ENCODE data around the gene PADI1. TPM values are rescaled to one million over a fixed set of nuclear protein-coding genes. Genes with fewer than 3 reads are reported as not detected.

PADI1 gene
- total and polyA plus RNA-seq, 7 donors, result not detected

DNA sequence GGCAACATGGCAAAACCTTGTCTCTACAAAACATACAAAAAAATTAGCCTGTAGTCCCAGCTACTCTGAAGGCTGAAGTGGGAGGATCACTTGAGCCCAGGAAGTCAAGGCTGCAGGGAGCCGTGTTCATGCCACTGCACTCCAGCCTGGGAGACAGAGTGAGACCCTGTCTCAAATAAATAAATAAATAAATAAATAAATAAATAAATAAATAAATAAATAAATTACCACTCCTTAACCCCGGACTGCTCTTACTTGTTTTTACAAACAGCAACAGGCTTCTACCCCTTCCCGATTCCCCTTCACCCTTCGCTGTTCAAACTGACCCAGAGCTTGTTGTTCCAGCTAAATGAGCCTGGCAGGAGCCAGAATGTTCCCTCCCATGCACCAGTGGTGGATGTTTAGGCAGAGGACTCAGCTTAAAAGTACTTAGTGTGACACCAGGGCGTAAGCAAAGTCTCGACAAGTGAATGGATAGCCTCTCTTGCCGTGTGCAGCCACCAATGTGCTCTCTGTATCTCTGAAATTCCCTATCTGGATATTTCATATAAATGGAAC is 22.5 kb downstream of the PADI1 start:
- H3K4me1 ChIP-seq, result no peaks in the 10 kb centered on the region
- H3K27ac ChIP-seq, result no peak overlapping the region
- H3K4me3 ChIP-seq, result no peak overlapping the region
- ATAC-seq (no peak), DNase-seq (no peak)
- H3K27me3 ChIP-seq (ENCODE audit: insufficient read depth in 3 of 3, low read length in 2 of 3), result peaks cover 0 to 2% (median 0%) of the 10 kb centered on the region in 3 donors
- no peaks in the 10 kb centered on the region for H3K9me3 ChIP-seq
- intact Hi-C loops (cut with DNase I), result no loop called here
- WGBS, 3 donors, result 64 to 74% (median 72%) methylated on average over 7 of the region's 7 CpGs
- no peaks in the 10 kb centered on the region for H3K36me3 ChIP-seq (ENCODE audit: insufficient read depth in 1 of 2, low read depth in 1 of 2)
- TF ChIP-seq, protein P1, sequence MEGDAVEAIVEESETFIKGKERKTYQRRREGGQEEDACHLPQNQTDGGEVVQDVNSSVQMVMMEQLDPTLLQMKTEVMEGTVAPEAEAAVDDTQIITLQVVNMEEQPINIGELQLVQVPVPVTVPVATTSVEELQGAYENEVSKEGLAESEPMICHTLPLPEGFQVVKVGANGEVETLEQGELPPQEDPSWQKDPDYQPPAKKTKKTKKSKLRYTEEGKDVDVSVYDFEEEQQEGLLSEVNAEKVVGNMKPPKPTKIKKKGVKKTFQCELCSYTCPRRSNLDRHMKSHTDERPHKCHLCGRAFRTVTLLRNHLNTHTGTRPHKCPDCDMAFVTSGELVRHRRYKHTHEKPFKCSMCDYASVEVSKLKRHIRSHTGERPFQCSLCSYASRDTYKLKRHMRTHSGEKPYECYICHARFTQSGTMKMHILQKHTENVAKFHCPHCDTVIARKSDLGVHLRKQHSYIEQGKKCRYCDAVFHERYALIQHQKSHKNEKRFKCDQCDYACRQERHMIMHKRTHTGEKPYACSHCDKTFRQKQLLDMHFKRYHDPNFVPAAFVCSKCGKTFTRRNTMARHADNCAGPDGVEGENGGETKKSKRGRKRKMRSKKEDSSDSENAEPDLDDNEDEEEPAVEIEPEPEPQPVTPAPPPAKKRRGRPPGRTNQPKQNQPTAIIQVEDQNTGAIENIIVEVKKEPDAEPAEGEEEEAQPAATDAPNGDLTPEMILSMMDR (IDR thresholded peaks at IDR 0.05), result no peak

DNA sequence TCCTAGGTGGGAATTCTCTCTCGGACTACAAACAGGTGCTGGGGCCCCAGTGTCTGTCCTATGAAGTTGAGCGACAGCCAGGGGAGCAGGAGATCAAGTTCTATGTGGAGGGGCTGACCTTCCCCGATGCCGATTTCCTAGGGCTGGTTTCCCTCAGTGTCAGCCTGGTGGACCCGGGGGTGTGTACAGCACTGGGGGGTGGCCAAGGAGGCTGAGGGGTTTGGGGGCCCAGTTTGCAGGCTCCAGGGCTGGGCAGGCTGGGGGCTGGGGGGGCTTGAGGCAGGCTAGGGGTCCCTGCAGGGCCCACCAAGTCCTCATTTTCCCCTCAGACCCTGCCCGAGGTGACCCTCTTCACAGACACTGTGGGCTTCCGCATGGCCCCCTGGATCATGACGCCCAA is 23.7 kb downstream of the PADI1 start:
- no peaks in the 10 kb centered on the region for H3K27me3 ChIP-seq (ENCODE audit: insufficient read depth in 3 of 3, low read length in 2 of 3)

DNA sequence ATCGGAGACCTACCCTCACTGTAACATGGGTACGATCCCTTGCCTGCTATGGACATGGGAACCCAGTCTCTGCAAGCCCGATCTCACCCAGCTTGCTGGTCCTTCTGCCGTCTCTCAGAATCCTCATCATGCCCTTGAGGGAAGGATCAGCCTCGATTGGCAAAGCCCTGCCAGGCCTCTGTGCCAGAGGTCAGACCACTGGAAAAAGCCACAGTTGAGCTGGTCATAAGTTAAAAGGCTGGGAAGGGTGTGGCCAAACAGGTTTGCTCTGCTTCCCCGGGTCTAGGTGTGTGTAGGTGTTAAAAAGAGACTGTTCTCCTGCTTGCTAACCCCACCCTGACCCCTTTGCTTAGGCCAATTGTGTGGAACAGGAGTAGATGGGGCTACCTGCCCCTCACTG is 24.5 kb downstream of the PADI1 start:
- ATAC-seq, result no peak
- H3K27me3 ChIP-seq (ENCODE audit: insufficient read depth in 3 of 3, low read length in 2 of 3), result no peaks in the 10 kb centered on the region
- TF ChIP-seq, protein P1 (IDR thresholded peaks at IDR 0.05), result no peak
- peaks cover 3% of the 10 kb centered on the region for H3K4me1 ChIP-seq
- H3K9me3 ChIP-seq, result no peaks in the 10 kb centered on the region
- no peak overlapping the region for H3K4me3 ChIP-seq
- DNase-seq, result no peak
- 70 to 77% (median 74%) methylated on average over 6 of the region's 6 CpGs for WGBS, 3 donors
- no peaks in the 10 kb centered on the region for H3K36me3 ChIP-seq (ENCODE audit: insufficient read depth in 1 of 2, low read depth in 1 of 2)
- H3K27ac ChIP-seq, result no peak overlapping the region
- intact Hi-C loops (cut with DNase I), result no loop called here

More for the DNA sequence above, 23.7 kb downstream of the PADI1 start:
- Histone ChIP-seq H3K9me3 (no peaks in the 10 kb centered on the region), H3K36me3 (ENCODE audit: insufficient read depth in 1 of 2, low read depth in 1 of 2) (no peaks in the 10 kb centered on the region), H3K4me1 (peaks cover 3% of the 10 kb centered on the region), H3K4me3 (no peak overlapping the region), H3K27ac (no peak overlapping the region)
- WGBS, 3 donors, result 53 to 60% (median 59%) methylated on average over 6 to 8 of the region's 8 CpGs
- no peak for ATAC-seq
- DNase-seq, result no peak
- TF ChIP-seq, protein P1 (IDR thresholded peaks at IDR 0.05), result no peak
- intact Hi-C loops (cut with DNase I), result no loop called here

DNA sequence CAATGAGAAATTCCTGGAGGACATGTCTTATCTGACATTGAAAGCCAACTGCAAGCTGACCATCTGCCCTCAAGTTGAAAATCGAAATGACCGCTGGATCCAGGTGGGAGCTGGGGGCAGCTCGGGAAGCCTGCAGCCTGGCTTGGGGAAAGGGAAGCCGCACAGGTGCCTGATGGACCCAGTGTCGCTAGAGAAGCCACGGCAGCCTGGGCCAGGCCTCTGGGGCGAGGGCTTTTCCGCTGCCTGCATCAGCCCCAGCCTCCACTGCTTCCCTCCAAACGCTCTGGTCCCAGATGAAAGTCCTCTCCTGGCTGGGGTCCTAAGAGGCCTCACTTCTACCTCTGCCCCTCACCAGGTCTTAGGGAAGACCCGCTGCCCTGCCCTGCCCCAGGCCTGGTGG is 25.2 kb downstream of the PADI1 start:
- H3K27ac ChIP-seq, result no peak overlapping the region
- intact Hi-C loops (cut with DNase I), result loop anchor here in 1 of 2 donors (10.0 kb wide), 1 partner anchor 275 kb away; no protein-coding TSS in a partner anchor
- peaks cover 3% of the 10 kb centered on the region for H3K4me1 ChIP-seq
- TF ChIP-seq, protein P1 (IDR thresholded peaks at IDR 0.05), result no peak
- DNase-seq, result no peak
- 82 to 93% (median 84%) methylated on average over 10 of the region's 10 CpGs for WGBS, 3 donors
- H3K4me3 ChIP-seq, result no peak overlapping the region
- no peak for ATAC-seq
- no peaks in the 10 kb centered on the region for H3K9me3 ChIP-seq
- no peaks in the 10 kb centered on the region for H3K36me3 ChIP-seq (ENCODE audit: insufficient read depth in 1 of 2, low read depth in 1 of 2)
- no peaks in the 10 kb centered on the region for H3K27me3 ChIP-seq (ENCODE audit: insufficient read depth in 3 of 3, low read length in 2 of 3)
